GM13977 (cell line): ENCODE results near the gene TPRG1.

Source experiments
- DNase-seq: peaks from one replicate; pipeline ENCODE4 v3.0.0; 2012; ENCODE audit warnings: low spot score
- in situ Hi-C: fragments of 300-500 bp; cut with MboI; formaldehyde crosslinking; loops from one replicate; pipeline ENCODE4 v1.12.0; 2022; ENCODE audit warnings: low sequenced_read_pairs, low pct_unique_long_range_greater_than_20kb, mixed read lengths, inconsistent platforms; ENCODE audit not compliant: unreplicated experiment
- TF ChIP-seq, protein P1 (sequence below): IDR thresholded peaks from 2 replicates; pipeline ENCODE4 v1.5.1; 2012; ENCODE audit warnings: mild to moderate bottlenecking, control low read depth; ENCODE audit not compliant: insufficient read depth; ENCODE audit errors: extremely low read depth, missing control alignments

TPRG1 gene

DNA sequence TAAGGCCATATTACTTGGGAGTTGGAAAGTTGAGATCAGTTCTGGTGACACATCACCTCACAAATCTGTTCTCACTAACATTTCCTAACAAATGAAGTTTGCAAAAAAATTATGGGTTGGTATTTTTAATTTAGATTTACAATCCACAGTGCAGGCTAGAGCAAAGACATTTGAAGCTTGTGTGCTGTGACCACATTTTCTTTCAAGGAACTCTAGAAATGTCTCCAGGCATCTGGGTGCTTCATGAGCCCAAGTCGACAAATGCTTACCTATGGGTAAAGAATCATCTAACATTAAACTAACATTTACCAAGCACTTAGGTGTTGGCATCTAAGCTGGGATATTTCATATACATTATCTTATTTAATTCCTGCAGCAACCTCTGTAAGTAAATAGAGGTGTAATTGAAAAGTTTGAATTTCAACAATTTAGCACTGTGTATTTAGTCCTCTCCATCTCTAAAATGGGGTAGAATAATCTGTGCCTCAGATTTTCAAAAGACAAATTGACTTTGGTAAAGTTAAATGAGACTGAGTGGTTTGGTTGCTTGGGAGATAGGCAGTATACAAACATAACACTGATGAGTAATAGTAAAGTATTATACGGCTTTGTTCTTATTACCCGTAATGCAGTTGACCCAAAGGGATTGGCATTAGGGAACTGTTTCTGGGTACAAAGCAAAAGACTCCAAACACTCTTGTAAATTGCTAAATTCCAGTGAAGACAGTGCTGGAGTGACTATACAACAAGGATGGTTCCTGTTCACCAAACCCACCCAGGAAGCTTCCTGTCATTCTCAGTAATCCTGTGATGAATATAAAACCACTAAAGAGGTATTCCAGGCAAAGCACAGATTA, 162.5 kb downstream of the TPRG1 start:
- TF ChIP-seq, protein P1, sequence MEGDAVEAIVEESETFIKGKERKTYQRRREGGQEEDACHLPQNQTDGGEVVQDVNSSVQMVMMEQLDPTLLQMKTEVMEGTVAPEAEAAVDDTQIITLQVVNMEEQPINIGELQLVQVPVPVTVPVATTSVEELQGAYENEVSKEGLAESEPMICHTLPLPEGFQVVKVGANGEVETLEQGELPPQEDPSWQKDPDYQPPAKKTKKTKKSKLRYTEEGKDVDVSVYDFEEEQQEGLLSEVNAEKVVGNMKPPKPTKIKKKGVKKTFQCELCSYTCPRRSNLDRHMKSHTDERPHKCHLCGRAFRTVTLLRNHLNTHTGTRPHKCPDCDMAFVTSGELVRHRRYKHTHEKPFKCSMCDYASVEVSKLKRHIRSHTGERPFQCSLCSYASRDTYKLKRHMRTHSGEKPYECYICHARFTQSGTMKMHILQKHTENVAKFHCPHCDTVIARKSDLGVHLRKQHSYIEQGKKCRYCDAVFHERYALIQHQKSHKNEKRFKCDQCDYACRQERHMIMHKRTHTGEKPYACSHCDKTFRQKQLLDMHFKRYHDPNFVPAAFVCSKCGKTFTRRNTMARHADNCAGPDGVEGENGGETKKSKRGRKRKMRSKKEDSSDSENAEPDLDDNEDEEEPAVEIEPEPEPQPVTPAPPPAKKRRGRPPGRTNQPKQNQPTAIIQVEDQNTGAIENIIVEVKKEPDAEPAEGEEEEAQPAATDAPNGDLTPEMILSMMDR: no peak
- in situ Hi-C loops: no loop called here
- DNase-seq: no peak

- in situ Hi-C loops: no loop called here
- DNase-seq: no peak
- TF ChIP-seq, protein P1: no peak
These were observed 165.9 kb downstream of the TPRG1 start for GRCh38 chr3:189337673-189338091.

DNA sequence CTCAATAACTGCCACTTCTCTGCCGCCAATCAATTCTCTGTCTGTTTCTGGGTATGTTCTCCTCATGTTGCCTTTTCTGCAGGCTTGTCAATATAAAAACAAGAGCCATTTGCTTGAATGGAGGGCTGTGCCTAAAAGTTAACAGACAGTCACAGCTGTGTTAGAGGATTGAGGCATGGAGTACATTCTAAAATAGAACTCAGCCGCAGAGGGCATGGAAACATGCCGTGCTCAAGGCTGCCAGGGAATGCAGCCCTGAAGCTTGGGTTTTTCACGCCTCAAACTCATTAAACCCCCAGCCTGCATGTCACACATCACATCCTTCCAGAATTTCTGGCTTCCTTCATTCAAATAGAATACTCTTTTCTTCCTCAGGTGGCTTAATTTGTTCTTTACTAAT, 166.6 kb downstream of the TPRG1 start:
- in situ Hi-C loops: no loop called here
- TF ChIP-seq, protein P1: no peak
- DNase-seq: no peak

- TF ChIP-seq, protein P1: no peak
- DNase-seq: no peak
- in situ Hi-C loops: no loop called here
These were observed 168.2 kb downstream of the TPRG1 start for GRCh38 chr3:189339996-189340395.

- in situ Hi-C loops: no loop called here
- TF ChIP-seq, protein P1: peak; percentile 49
- no peak for DNase-seq
These were observed 169.1 kb downstream of the TPRG1 start for GRCh38 chr3:189340680-189341460.

- no peak for DNase-seq
- in situ Hi-C loops: no loop called here
These were observed 171.0 kb downstream of the TPRG1 start for GRCh38 chr3:189342811-189343210.

More at GRCh38 chr3:189342811-189343210, 171.0 kb downstream of the TPRG1 start:
- TF ChIP-seq, protein P1: no peak
